Measurements from ENCODE around the gene TDRKH. TPM values are rescaled to one million over a fixed set of nuclear protein-coding genes. Genes with fewer than 3 reads are reported as not detected.

TDRKH gene
- total RNA-seq, 1 experiment from 2014 or later, result 11.1 TPM

GRCh38 chr1:151811181-151811580 is 20.9 kb upstream of the TDRKH start (continued):
- no peak for TF ChIP-seq SRF (IDR thresholded peaks at IDR 0.05; ENCODE audit: low read depth)

- TF ChIP-seq ZBTB33 (IDR thresholded peaks at IDR 0.05; ENCODE audit: extremely low read depth, insufficient replicate concordance, low read length) (no peak), CTCF (IDR thresholded peaks at IDR 0.05 in 2 of 3, conservative IDR thresholded peaks at IDR 0.05 in 1 of 3; ENCODE audit: borderline replicate concordance in 1 of 3, insufficient read depth in 1 of 3, low read depth in 2 of 3, low read length in 2 of 3) (no peak), POLR2A (IDR thresholded peaks at IDR 0.05; ENCODE audit: borderline replicate concordance, extremely low read depth, insufficient read depth, insufficient read length) (no peak), EZH2 (IDR thresholded peaks at IDR 0.05) (no peak), MAX (IDR thresholded peaks at IDR 0.05) (no peak), SRF (IDR thresholded peaks at IDR 0.05; ENCODE audit: low read depth) (no peak), ELF1 (IDR thresholded peaks at IDR 0.05; ENCODE audit: borderline replicate concordance, low read depth) (no peak), FOSL1 (IDR thresholded peaks at IDR 0.05; ENCODE audit: low read depth) (no peak), EZH2phosphoT487 (IDR thresholded peaks at IDR 0.05; ENCODE audit: borderline replicate concordance) (no peak), SP1 (IDR thresholded peaks at IDR 0.05; ENCODE audit: low read depth) (no peak), TCF7L2 (IDR thresholded peaks at IDR 0.05; ENCODE audit: borderline replicate concordance, extremely low read depth, insufficient read depth, insufficient read length) (no peak), YY1 (IDR thresholded peaks at IDR 0.05; ENCODE audit: extremely low read depth, insufficient replicate concordance, low read depth, low read length) (no peak), ZNF274 (IDR thresholded peaks at IDR 0.05; ENCODE audit: low read depth, low read length) (no peak), RAD21 (IDR thresholded peaks at IDR 0.05; ENCODE audit: low read depth) (no peak), EGR1 (IDR thresholded peaks at IDR 0.05; ENCODE audit: low read depth) (no peak), CEBPB (IDR thresholded peaks at IDR 0.05; ENCODE audit: low read depth) (no peak)
- Histone ChIP-seq H3K27ac (ENCODE audit: low read depth, low read length) (no peak overlapping the region), H4K20me1 (ENCODE audit: insufficient read depth) (no peaks in the 10 kb centered on the region), H2AFZ (ENCODE audit: low read depth, low read length, poor library complexity, severe bottlenecking) (no peak overlapping the region), H3K9ac (ENCODE audit: low read length) (no peak overlapping the region), H3K27me3 (ENCODE audit: insufficient read depth, low read length) (peaks cover 11% of the 10 kb centered on the region; the same call in 1 of the 2 replicates), H3K4me1 (ENCODE audit: control insufficient read depth in 1 of 2, insufficient read depth in 2 of 2, low read length in 2 of 2) (no peaks in the 10 kb centered on the region), H3K9me2 (ENCODE audit: insufficient read depth) (no peaks in the 10 kb centered on the region), H3K4me2 (ENCODE audit: low read length) (no peak overlapping the region), H3K36me3 (ENCODE audit: control insufficient read depth in 1 of 2, insufficient read depth in 2 of 2, low read length in 2 of 2) (no peaks in the 10 kb centered on the region), H3K9me3 (ENCODE audit: control insufficient read depth in 1 of 2, insufficient read depth in 1 of 2, low read depth in 1 of 2, low read length in 2 of 2) (no peaks in the 10 kb centered on the region), H3K4me3 (replicated peaks in 1 of 2; ENCODE audit: low read depth in 1 of 2, low read length in 2 of 2) (no peak overlapping the region), H3K79me2 (ENCODE audit: insufficient read depth, low read length) (no peaks in the 10 kb centered on the region)
- POLR2A ChIA-PET, result no interaction called here
- no peak for DNase-seq (ENCODE audit: low read depth, low spot score)
- intact Hi-C loops (cut with micrococcal nuclease), result no loop called here
- RAD21 ChIA-PET (ENCODE audit: low non-redundant PET in 1 of 2, low total read pairs in 2 of 2, uncharacterized antibody in 2 of 2, unreplicated experiment in 2 of 2), result no interaction called here
- no TSS peak for BruUV-seq (replicated peaks)
- CTCF ChIA-PET, result no interaction called here
- no peak for ATAC-seq
These were observed 19.8 kb upstream of the TDRKH start for GRCh38 chr1:151809985-151810556.

Measured in HCT116 (cell line).